Measurements from ENCODE around the gene SNAPC2. TPM values are rescaled to one million over a fixed set of nuclear protein-coding genes. Genes with fewer than 3 reads are reported as not detected.
A peak's percentile ranks its signal among the peaks of the same experiment; 100 is the strongest.

The SNAPC2 gene
- total RNA-seq, 4 donors from 2014 or later, result 7.4 to 12.9 (median 9.4) TPM

DNA sequence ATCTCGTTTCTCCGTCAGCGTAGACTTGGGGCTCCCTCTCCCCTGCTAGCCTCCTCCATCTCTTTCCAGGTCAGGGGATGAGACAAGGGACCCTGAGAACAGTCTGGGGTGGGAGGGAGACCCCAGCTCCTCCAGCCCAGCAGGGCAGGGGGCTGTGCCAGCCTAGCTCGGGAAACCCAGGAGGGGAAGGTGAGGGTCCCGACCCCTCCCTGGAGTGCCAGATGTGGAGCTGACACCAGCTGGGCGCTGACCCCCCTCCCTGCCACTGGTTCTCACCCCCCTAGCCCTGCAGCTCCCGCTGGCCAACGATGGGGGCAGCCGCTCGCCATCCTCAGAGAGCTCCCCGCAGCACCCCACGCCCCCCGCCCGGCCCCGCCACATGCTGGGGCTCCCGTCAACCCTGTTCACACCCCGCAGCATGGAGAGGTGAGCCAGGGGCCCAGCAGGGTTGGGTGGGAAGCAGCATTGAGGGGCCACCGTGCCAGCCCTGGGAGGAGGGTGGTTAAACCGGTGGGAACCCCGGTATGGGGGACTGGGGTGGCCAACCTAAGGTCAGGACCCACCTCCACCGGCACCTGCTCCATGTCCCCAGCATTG lies 10.6 kb upstream of the SNAPC2 start:
- Histone ChIP-seq H3K27ac (no peak overlapping the region), H3K9me3 (no peaks in the 10 kb centered on the region), H3K27me3 (no peaks in the 10 kb centered on the region), H3K4me3 (no peak overlapping the region), H3K36me3 (peaks cover 0 to 65% (median 0%) of the 10 kb centered on the region in 3 donors), H3K4me1 (peaks cover 3 to 18% (median 7%) of the 10 kb centered on the region in 4 donors)
- TF ChIP-seq, protein P1, sequence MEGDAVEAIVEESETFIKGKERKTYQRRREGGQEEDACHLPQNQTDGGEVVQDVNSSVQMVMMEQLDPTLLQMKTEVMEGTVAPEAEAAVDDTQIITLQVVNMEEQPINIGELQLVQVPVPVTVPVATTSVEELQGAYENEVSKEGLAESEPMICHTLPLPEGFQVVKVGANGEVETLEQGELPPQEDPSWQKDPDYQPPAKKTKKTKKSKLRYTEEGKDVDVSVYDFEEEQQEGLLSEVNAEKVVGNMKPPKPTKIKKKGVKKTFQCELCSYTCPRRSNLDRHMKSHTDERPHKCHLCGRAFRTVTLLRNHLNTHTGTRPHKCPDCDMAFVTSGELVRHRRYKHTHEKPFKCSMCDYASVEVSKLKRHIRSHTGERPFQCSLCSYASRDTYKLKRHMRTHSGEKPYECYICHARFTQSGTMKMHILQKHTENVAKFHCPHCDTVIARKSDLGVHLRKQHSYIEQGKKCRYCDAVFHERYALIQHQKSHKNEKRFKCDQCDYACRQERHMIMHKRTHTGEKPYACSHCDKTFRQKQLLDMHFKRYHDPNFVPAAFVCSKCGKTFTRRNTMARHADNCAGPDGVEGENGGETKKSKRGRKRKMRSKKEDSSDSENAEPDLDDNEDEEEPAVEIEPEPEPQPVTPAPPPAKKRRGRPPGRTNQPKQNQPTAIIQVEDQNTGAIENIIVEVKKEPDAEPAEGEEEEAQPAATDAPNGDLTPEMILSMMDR (IDR thresholded peaks at IDR 0.05), result no peak
- DNase-seq, result peak in 1 of 3 donors; percentile 42

DNA sequence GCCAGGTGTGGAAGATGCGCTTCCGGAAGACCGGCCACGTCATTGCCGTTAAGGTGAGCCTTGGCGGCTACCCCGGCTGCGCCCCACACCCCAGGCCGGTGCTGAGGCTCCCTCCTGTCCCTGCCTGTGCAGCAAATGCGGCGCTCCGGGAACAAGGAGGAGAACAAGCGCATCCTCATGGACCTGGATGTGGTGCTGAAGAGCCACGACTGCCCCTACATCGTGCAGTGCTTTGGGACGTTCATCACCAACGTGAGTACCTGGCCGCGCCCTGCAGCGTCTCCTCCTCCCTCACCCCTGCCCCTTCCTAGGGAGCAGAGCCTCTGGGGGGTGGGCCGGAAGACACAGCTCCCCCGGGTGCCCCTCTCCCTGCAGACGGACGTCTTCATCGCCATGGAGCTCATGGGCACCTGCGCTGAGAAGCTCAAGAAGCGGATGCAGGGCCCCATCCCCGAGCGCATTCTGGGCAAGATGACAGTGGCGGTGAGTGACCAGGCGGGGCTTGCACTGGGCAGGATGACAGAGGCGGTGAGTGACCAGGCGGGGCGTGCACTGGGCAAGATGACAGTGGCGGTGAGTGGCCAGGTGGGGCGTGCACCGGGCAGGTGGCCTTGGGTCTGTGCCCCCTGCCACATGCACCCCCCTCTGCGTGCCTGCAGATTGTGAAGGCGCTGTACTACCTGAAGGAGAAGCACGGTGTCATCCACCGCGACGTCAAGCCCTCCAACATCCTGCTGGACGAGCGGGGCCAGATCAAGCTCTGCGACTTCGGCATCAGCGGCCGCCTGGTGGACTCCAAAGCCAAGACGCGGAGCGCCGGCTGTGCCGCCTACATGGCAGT lies 9.6 kb upstream of the SNAPC2 start:
- peaks cover 0 to 9% of the 10 kb centered on the region in 2 donors for H3K27me3 ChIP-seq
- TF ChIP-seq, protein P1 (IDR thresholded peaks at IDR 0.05), result no peak
- TF ChIP-seq POLR2A (IDR thresholded peaks at IDR 0.05), result no peak
- H3K36me3 ChIP-seq, result peaks cover 0 to 63% (median 0%) of the 10 kb centered on the region in 3 donors
- H3K9me3 ChIP-seq, result no peaks in the 10 kb centered on the region
- peak in 1 of 3 donors; percentile 43 for DNase-seq
- H3K4me1 ChIP-seq, result peaks cover 0 to 12% (median 0%) of the 10 kb centered on the region in 4 donors
- H3K27ac ChIP-seq, result no peak overlapping the region
- no peak overlapping the region for H3K4me3 ChIP-seq

GRCh38 chr19:7911508-7912143 lies 8.5 kb upstream of the SNAPC2 start:
- no peak overlapping the region for H3K27ac ChIP-seq
- H3K4me1 ChIP-seq, result peaks cover 0 to 14% (median 5%) of the 10 kb centered on the region in 4 donors
- H3K9me3 ChIP-seq, result no peaks in the 10 kb centered on the region
- TF ChIP-seq, protein P1 (IDR thresholded peaks at IDR 0.05), result no peak
- no peak for TF ChIP-seq POLR2A (IDR thresholded peaks at IDR 0.05)
- H3K36me3 ChIP-seq, result peaks cover 0 to 52% (median 0%) of the 10 kb centered on the region in 3 donors
- DNase-seq, result peak in 1 of 3 donors; percentile 40
- no peak overlapping the region for H3K4me3 ChIP-seq
- peaks cover 0 to 19% of the 10 kb centered on the region in 2 donors for H3K27me3 ChIP-seq

GRCh38 chr19:7912144-7912696 lies 7.9 kb upstream of the SNAPC2 start:
- H3K4me3 ChIP-seq, result no peak overlapping the region
- peak in 1 of 3 donors; percentile 46 for DNase-seq
- H3K36me3 ChIP-seq, result peaks cover 0 to 49% (median 0%) of the 10 kb centered on the region in 3 donors
- no peaks in the 10 kb centered on the region for H3K9me3 ChIP-seq
- H3K4me1 ChIP-seq, result peaks cover 0 to 20% (median 9%) of the 10 kb centered on the region in 4 donors
- H3K27ac ChIP-seq, result no peak overlapping the region
- TF ChIP-seq, protein P1 (IDR thresholded peaks at IDR 0.05), result no peak
- no peak for TF ChIP-seq POLR2A (IDR thresholded peaks at IDR 0.05)
- peaks cover 0 to 25% of the 10 kb centered on the region in 2 donors for H3K27me3 ChIP-seq

Measured in Peyer's patch (tissue), 4 donors.